HCT116 (cell line): ENCODE measurements around the gene NKX2-1. TPM values are rescaled to one million over a fixed set of nuclear protein-coding genes. Genes with fewer than 3 reads are reported as not detected.

Experiments used
- ATAC-seq: fragments of 200-7000 bp; cut with Tn5 transposase; 2 replicates; pipeline ENCODE4 v1.9.1; 2020; ENCODE audit warnings: mild to moderate bottlenecking, moderate library complexity
- BruUV-seq: library from RNA; stranded (reverse); fragments of 400-500 nt; replicated peaks from 2 replicates; lab custom pipeline; 2021; lab: Mats Ljungman, UMichigan
- CTCF ChIA-PET: fragments of 300-600 bp; sonication (Branson Sonifier 250); formaldehyde crosslinking; loops from one replicate; lab custom pipeline; 2021; ENCODE audit warnings: antibody characterized with exemption; lab: Charles Lee
- POLR2A ChIA-PET: fragments of 300-600, 350-600 bp; sonication (Branson Sonifier 250); formaldehyde crosslinking; loops from one replicate; lab custom pipeline; 2021; ENCODE audit warnings: antibody characterized with exemption; lab: Charles Lee
- RAD21 ChIA-PET, 2 experiments: fragments of 300-600 bp; sonication (Branson Sonifier 250); formaldehyde crosslinking; loops; one replicate each; lab custom pipeline; 2023; ENCODE audit warnings: low total read pairs in 2 of 2; ENCODE audit not compliant: uncharacterized antibody in 2 of 2, unreplicated experiment in 2 of 2, low non-redundant PET in 1 of 2; lab: Charles Lee
- DNase-seq: peaks from one replicate; pipeline ENCODE4 v3.0.0-alpha.2; 2010; ENCODE audit warnings: low read depth, low spot score
- H2AFZ ChIP-seq: fragments of 200-600 bp; shearing (Covaris generic), sonication (generic); 2 replicates; pipeline ENCODE4 v1.6.1; 2017; ENCODE audit warnings: low read depth, mixed run types, mixed read lengths, antibody characterized with exemption, low read length; ENCODE audit not compliant: poor library complexity, severe bottlenecking
- H3K27ac ChIP-seq: 2 replicates; pipeline ENCODE4 v1.5.1; 2012; ENCODE audit warnings: low read depth, low read length
- H3K27me3 ChIP-seq: fragments of 200-600 bp; sonication (generic); 2 replicates; pipeline ENCODE4 v1.6.1; 2016; ENCODE audit warnings: mixed run types, low read length, mixed read lengths; ENCODE audit not compliant: insufficient read depth
- H3K36me3 ChIP-seq, 2 experiments: fragments of 200-500 bp in 1 of 2; fragments of 200-600 bp in 1 of 2; sonication (Bioruptor generic) in 1 of 2; sonication (generic) in 1 of 2; 2 replicates each; pipeline versions ENCODE4 v1.5.1 to v1.6.1; 2014 to 2016; ENCODE audit warnings: low read length in 2 of 2, inconsistent platforms in 1 of 2, mixed read lengths in 1 of 2, mixed run types in 1 of 2; ENCODE audit not compliant: insufficient read depth in 2 of 2, control insufficient read depth in 1 of 2
- H3K4me1 ChIP-seq, 2 experiments: fragments of 200-600 bp in 1 of 2; sonication (generic) in 1 of 2; 2 replicates each; pipeline versions ENCODE4 v1.5.1 to v1.6.1; 2012 to 2017; ENCODE audit warnings: low read length in 2 of 2, inconsistent platforms in 1 of 2, mild to moderate bottlenecking in 1 of 2, mixed read lengths in 1 of 2, mixed run types in 1 of 2, moderate library complexity in 1 of 2; ENCODE audit not compliant: insufficient read depth in 2 of 2, control insufficient read depth in 1 of 2
- H3K4me2 ChIP-seq: fragments of 200-600 bp; sonication (generic); 2 replicates; pipeline ENCODE4 v1.6.1; 2017; ENCODE audit warnings: mixed run types, low read length, mixed read lengths
- H3K4me3 ChIP-seq, 2 experiments: fragments of 200-600 bp in 1 of 2; sonication (generic) in 1 of 2; replicated peaks in 1 of 2; 2 replicates each; pipeline ENCODE4 v1.5.1; 2011 to 2016; ENCODE audit warnings: low read length in 2 of 2, control low read depth in 1 of 2, low read depth in 1 of 2, mild to moderate bottlenecking in 1 of 2, mixed read lengths in 1 of 2, mixed run types in 1 of 2
- H3K79me2 ChIP-seq: fragments of 200-600 bp; sonication (generic); 2 replicates; pipeline ENCODE4 v1.6.1; 2017; ENCODE audit warnings: mild to moderate bottlenecking, mixed run types, low read length, moderate library complexity, mixed read lengths; ENCODE audit not compliant: insufficient read depth
- H3K9ac ChIP-seq: fragments of 200-600 bp; sonication (generic); 2 replicates; pipeline ENCODE4 v1.6.1; 2016; ENCODE audit warnings: low read length, mixed read lengths
- H3K9me2 ChIP-seq: fragments of 200-600 bp; sonication (generic), shearing (Covaris generic); 2 replicates; pipeline ENCODE4 v1.6.1; 2017; ENCODE audit warnings: mixed run types, mild to moderate bottlenecking, moderate library complexity; ENCODE audit not compliant: insufficient read depth
- H3K9me3 ChIP-seq, 2 experiments: fragments of 200-500 bp in 1 of 2; fragments of 200-600 bp in 1 of 2; sonication (Bioruptor generic) in 1 of 2; sonication (generic) in 1 of 2; 2 replicates each; pipeline ENCODE4 v1.6.1; 2014 to 2017; ENCODE audit warnings: low read length in 2 of 2, mixed read lengths in 2 of 2, inconsistent platforms in 1 of 2, low read depth in 1 of 2, mild to moderate bottlenecking in 1 of 2, mixed run types in 1 of 2, moderate library complexity in 1 of 2; ENCODE audit not compliant: control insufficient read depth in 1 of 2, insufficient read depth in 1 of 2
- H4K20me1 ChIP-seq: fragments of 200-600 bp; sonication (generic), shearing (Covaris generic); 2 replicates; pipeline ENCODE4 v1.6.1; 2017; ENCODE audit warnings: mixed run types, mild to moderate bottlenecking, moderate library complexity; ENCODE audit not compliant: insufficient read depth
- ATF3 ChIP-seq: IDR thresholded peaks from 2 replicates; pipeline ENCODE4 v1.6.1; 2012
- CBX3 ChIP-seq: IDR thresholded peaks from 2 replicates; pipeline ENCODE4 v1.6.1; 2012; ENCODE audit warnings: low read depth
- CEBPB ChIP-seq: IDR thresholded peaks from 2 replicates; pipeline ENCODE4 v1.6.1; 2012; ENCODE audit warnings: low read depth
- CTCF ChIP-seq, 3 experiments: fragments of 200-600 bp in 1 of 3; sonication (generic) in 1 of 3; IDR thresholded peaks in 2 of 3; conservative IDR thresholded peaks in 1 of 3; 2 replicates each; pipeline ENCODE4 v1.5.1; 2012 to 2017; ENCODE audit warnings: low read depth in 2 of 3, low read length in 2 of 3, antibody characterized with exemption in 1 of 3, borderline replicate concordance in 1 of 3, control low read depth in 1 of 3, mild to moderate bottlenecking in 1 of 3, mixed read lengths in 1 of 3, mixed run types in 1 of 3, moderate library complexity in 1 of 3; ENCODE audit not compliant: insufficient read depth in 1 of 3
- EGR1 ChIP-seq: IDR thresholded peaks from 2 replicates; pipeline ENCODE4 v1.6.1; 2012; ENCODE audit warnings: low read depth
- ELF1 ChIP-seq: IDR thresholded peaks from 2 replicates; pipeline ENCODE4 v1.6.1; 2012; ENCODE audit warnings: low read depth, borderline replicate concordance
- EZH2phosphoT487 ChIP-seq: fragments of 200-600 bp; IDR thresholded peaks from 2 replicates; pipeline ENCODE4 v1.6.1; 2018; ENCODE audit warnings: antibody characterized with exemption, borderline replicate concordance
- FOSL1 ChIP-seq: IDR thresholded peaks from 2 replicates; pipeline ENCODE4 v1.6.1; 2012; ENCODE audit warnings: low read depth
- JUND ChIP-seq: IDR thresholded peaks from 2 replicates; pipeline ENCODE4 v1.6.1; 2012
- MAX ChIP-seq: IDR thresholded peaks from 2 replicates; pipeline ENCODE4 v1.6.1; 2012
- POLR2A ChIP-seq: IDR thresholded peaks from 2 replicates; pipeline ENCODE4 v1.7.0; 2011; ENCODE audit warnings: borderline replicate concordance; ENCODE audit not compliant: insufficient read depth, insufficient read length; ENCODE audit errors: extremely low read depth
- POLR2AphosphoS5 ChIP-seq: IDR thresholded peaks from 2 replicates; pipeline ENCODE4 v1.6.1; 2011; ENCODE audit warnings: mild to moderate bottlenecking, low read depth, low read length, moderate library complexity
- RAD21 ChIP-seq: IDR thresholded peaks from 2 replicates; pipeline ENCODE4 v1.6.1; 2012; ENCODE audit warnings: low read depth, mild to moderate bottlenecking
- SIN3A ChIP-seq: IDR thresholded peaks from 2 replicates; pipeline ENCODE4 v1.6.1; 2012; ENCODE audit warnings: low read depth
- SRF ChIP-seq: IDR thresholded peaks from 2 replicates; pipeline ENCODE4 v1.6.1; 2012; ENCODE audit warnings: low read depth
- TCF7L2 ChIP-seq: IDR thresholded peaks from 2 replicates; pipeline ENCODE4 v1.7.0; 2011; ENCODE audit warnings: borderline replicate concordance, inconsistent platforms; ENCODE audit not compliant: insufficient read depth, insufficient read length; ENCODE audit errors: extremely low read depth
- YY1 ChIP-seq: IDR thresholded peaks from 2 replicates; pipeline ENCODE4 v1.6.1; 2011; ENCODE audit warnings: low read length, low read depth, moderate library complexity, mild to moderate bottlenecking; ENCODE audit not compliant: insufficient replicate concordance; ENCODE audit errors: extremely low read depth
- ZFX ChIP-seq: fragments of 450-650 bp; IDR thresholded peaks from 2 replicates; pipeline ENCODE4 v1.6.1; 2017
- ZNF274 ChIP-seq: fragments of 200-500 bp; sonication (Bioruptor generic); IDR thresholded peaks from 2 replicates; pipeline ENCODE4 v1.6.1; 2014; ENCODE audit warnings: mild to moderate bottlenecking, low read depth, low read length, inconsistent platforms
- intact Hi-C: fragments of 100-400 bp; cut with micrococcal nuclease; formaldehyde crosslinking; loops from 2 replicates; pipeline ENCODE4 v1.10.0; 2022
- total RNA-seq: library from RNA; stranded (reverse); gene quantifications from one replicate; pipeline ENCODE4 v1.2.1, GENCODE V29; 2021; ENCODE audit not compliant: unreplicated experiment

Gene NKX2-1
- total RNA-seq, 1 experiment from 2014 or later = 0.84 TPM

- BruUV-seq = no TSS peak
- H3K9me3 ChIP-seq = no peaks in the 10 kb centered on the region
- no peak overlapping the region for H2AFZ ChIP-seq
- no peaks in the 10 kb centered on the region for H3K4me1 ChIP-seq
- H3K27me3 ChIP-seq = peaks cover 46% of the 10 kb centered on the region
- H3K9ac ChIP-seq = no peak overlapping the region
- H3K9me2 ChIP-seq = no peaks in the 10 kb centered on the region
- ChIA-PET CTCF (no interaction called here), RAD21 (no interaction called here), POLR2A (no interaction called here)
- H4K20me1 ChIP-seq = no peaks in the 10 kb centered on the region
- ATAC-seq = no peak
- DNase-seq = no peak
- no peaks in the 10 kb centered on the region for H3K79me2 ChIP-seq
- no peak overlapping the region for H3K4me2 ChIP-seq
- H3K4me3 ChIP-seq = no peak overlapping the region
- H3K27ac ChIP-seq = no peak overlapping the region
- no peak for TF ChIP-seq FOSL1
- TF ChIP-seq YY1 = no peak
- TF ChIP-seq CBX3 = no peak
- TF ChIP-seq RAD21 = no peak
- TF ChIP-seq ATF3 = no peak
- no peak for TF ChIP-seq POLR2A
- no peak for TF ChIP-seq ELF1
- no peak for TF ChIP-seq TCF7L2
- no peak for TF ChIP-seq JUND
- no peak for TF ChIP-seq SRF
- TF ChIP-seq ZFX = no peak
- no peak for TF ChIP-seq MAX
- no peak for TF ChIP-seq SIN3A
- TF ChIP-seq CTCF (IDR thresholded peaks at IDR 0.05 in 2 of 3, conservative IDR thresholded peaks at IDR 0.05 in 1 of 3; ENCODE audit: borderline replicate concordance in 1 of 3, insufficient read depth in 1 of 3, low read depth in 2 of 3, low read length in 2 of 3) = no peak
- TF ChIP-seq EZH2phosphoT487 = no peak
- no peak for TF ChIP-seq POLR2AphosphoS5
- TF ChIP-seq CEBPB = no peak
- no peak for TF ChIP-seq ZNF274
- TF ChIP-seq EGR1 = no peak
- intact Hi-C loops = no loop called here
- H3K36me3 ChIP-seq = no peaks in the 10 kb centered on the region
Observed at GRCh38 chr14:36505181-36505815, 14.7 kb downstream of the NKX2-1 start.
